ENCODE results near the gene TLR10. TPM values are rescaled to one million over a fixed set of nuclear protein-coding genes. Genes with fewer than 3 reads are reported as not detected.
A peak's percentile ranks its signal among the peaks of the same experiment; 100 is the strongest.

The TLR10 gene, protein sequence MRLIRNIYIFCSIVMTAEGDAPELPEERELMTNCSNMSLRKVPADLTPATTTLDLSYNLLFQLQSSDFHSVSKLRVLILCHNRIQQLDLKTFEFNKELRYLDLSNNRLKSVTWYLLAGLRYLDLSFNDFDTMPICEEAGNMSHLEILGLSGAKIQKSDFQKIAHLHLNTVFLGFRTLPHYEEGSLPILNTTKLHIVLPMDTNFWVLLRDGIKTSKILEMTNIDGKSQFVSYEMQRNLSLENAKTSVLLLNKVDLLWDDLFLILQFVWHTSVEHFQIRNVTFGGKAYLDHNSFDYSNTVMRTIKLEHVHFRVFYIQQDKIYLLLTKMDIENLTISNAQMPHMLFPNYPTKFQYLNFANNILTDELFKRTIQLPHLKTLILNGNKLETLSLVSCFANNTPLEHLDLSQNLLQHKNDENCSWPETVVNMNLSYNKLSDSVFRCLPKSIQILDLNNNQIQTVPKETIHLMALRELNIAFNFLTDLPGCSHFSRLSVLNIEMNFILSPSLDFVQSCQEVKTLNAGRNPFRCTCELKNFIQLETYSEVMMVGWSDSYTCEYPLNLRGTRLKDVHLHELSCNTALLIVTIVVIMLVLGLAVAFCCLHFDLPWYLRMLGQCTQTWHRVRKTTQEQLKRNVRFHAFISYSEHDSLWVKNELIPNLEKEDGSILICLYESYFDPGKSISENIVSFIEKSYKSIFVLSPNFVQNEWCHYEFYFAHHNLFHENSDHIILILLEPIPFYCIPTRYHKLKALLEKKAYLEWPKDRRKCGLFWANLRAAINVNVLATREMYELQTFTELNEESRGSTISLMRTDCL
- not detected in 2 replicates for polyA plus RNA-seq (2011; rRNA removed)
- not detected in 2 replicates for polyA minus RNA-seq (2011; rRNA and poly(A)+ RNA removed)

- Histone ChIP-seq H3K36me3 (ENCODE audit: control insufficient read depth, insufficient read depth, low read length) (no peaks in the 10 kb centered on the region), H3K4me3 (ENCODE audit: low read depth, low read length) (no peak within 1 kb of the TSS), H3K27me3 (ENCODE audit: control insufficient read depth, insufficient read depth, low read length) (no peaks in the 10 kb centered on the region)
- ChIA-PET CTCF (interaction anchor here (0.6 to 5.7 kb wide), 23 partner anchors 9 to 735 kb away, joined by 3 to 113 read pairs (median 5); partner anchors contain the start of gene TLR1), POLR2A (no interaction called here)
- peak; percentile 68 for TF ChIP-seq CTCF (IDR thresholded peaks at IDR 0.05; ENCODE audit: insufficient read depth, low read depth, low read length)
- DNase-seq (ENCODE audit: low read depth) = no peak
Measured at GRCh38 chr4:38782452-38783108, at the start of gene TLR10. TSS of gene TLR10 (minus strand) at chr4:38782990. CDS start at chr4:38775590, 7,400 bp downstream.

DNA sequence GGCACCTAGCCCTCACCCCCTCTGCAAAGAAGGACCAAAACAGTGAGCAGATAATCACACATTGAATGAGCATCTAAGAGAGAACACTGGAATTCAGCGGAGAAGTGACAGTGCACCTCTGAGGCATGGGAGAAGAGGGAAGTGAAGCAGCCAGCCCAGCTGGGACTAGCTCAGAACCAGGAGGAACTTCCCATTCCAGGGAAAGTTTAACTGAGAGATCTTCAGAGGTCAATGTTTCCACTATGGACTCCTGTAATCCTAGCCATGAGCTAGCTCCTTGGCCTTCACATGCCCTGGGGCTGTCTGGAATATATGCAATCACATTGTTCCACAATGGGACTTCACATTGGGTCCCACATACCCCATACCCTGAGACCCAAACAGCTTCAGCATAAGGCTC, 49.4 kb upstream of the TLR10 start:
- CTCF ChIA-PET = interaction anchor here (0.9 kb wide), 1 partner anchor 28 kb away, joined by 3 read pairs; the partner anchor contains the start of gene TLR1
- TF ChIP-seq CTCF (IDR thresholded peaks at IDR 0.05; ENCODE audit: insufficient read depth, low read depth, low read length) = no peak
- DNase-seq (ENCODE audit: low read depth) = no peak
- Histone ChIP-seq H3K27me3 (ENCODE audit: control insufficient read depth, insufficient read depth, low read length) (no peaks in the 10 kb centered on the region), H3K36me3 (ENCODE audit: control insufficient read depth, insufficient read depth, low read length) (no peaks in the 10 kb centered on the region), H3K4me3 (ENCODE audit: low read depth, low read length) (no peak overlapping the region)
- POLR2A ChIA-PET = no interaction called here

DNA sequence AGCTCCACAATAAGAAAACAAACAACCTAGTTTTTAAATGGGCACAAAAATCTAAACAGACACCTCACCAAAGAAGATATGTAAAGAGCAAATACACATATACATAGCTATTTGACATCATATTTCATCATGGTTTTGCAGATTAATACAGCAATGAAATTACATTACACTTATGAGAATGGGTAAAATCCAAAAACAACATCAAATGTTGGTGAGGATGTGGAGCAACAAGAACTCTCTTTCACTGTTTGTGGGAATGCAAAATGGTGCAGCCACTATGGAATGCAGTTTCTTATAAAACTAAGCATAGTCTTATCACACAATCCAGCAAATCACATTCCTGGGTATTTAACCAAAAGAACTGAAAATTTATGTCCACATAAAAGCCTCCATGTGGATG, 48.9 kb upstream of the TLR10 start:
- H3K27me3 ChIP-seq (ENCODE audit: control insufficient read depth, insufficient read depth, low read length) = no peaks in the 10 kb centered on the region
- ChIA-PET POLR2A (no interaction called here), CTCF (interaction anchor here (0.9 to 1.0 kb wide), 2 partner anchors 27 to 303 kb away, joined by 3 read pairs; partner anchors contain the start of gene TLR1)
- no peaks in the 10 kb centered on the region for H3K36me3 ChIP-seq (ENCODE audit: control insufficient read depth, insufficient read depth, low read length)
- DNase-seq (ENCODE audit: low read depth) = peak; percentile 32
- H3K4me3 ChIP-seq (ENCODE audit: low read depth, low read length) = no peak overlapping the region
- no peak for TF ChIP-seq CTCF (IDR thresholded peaks at IDR 0.05; ENCODE audit: insufficient read depth, low read depth, low read length)

- H3K4me3 ChIP-seq (ENCODE audit: low read depth, low read length) = no peak overlapping the region
- CTCF ChIA-PET = interaction anchor here (0.7 to 1.6 kb wide), 4 partner anchors 15 to 63 kb away, joined by 3 to 6 read pairs (median 3); partner anchors contain the start of gene TLR10
- TF ChIP-seq CTCF (IDR thresholded peaks at IDR 0.05; ENCODE audit: insufficient read depth, low read depth, low read length) = no peak
- POLR2A ChIA-PET = no interaction called here
- DNase-seq (ENCODE audit: low read depth) = no peak
- H3K27me3 ChIP-seq (ENCODE audit: control insufficient read depth, insufficient read depth, low read length) = no peaks in the 10 kb centered on the region
- no peaks in the 10 kb centered on the region for H3K36me3 ChIP-seq (ENCODE audit: control insufficient read depth, insufficient read depth, low read length)
Measured at GRCh38 chr4:38829237-38829636, 46.4 kb upstream of the TLR10 start.
